ENCODE data around the gene MOCS1.

Gene MOCS1

DNA sequence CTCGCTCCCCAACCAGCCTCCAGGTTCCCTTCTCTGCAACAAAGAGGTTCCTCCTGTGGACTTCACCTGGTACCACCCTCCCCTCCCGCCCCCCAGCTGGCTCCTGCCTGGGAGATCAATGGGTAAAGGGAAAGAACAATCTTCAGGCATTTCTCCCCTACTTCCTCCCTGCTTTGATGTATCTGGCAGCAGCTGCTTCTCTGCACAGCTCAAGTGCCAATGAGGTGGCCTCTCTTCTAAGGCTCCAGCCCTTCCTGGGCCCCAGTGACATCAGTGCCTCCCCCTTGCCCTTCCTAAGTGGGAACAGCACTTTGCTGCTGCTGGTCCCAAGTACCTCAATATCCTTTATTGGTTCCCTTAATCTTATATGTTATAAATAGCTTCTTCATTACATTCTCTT, 23.5 kb downstream of the MOCS1 start:
- Histone ChIP-seq H3K4me3 (no peak overlapping the region), H3K27ac (no peak overlapping the region)
- DNase-seq (ENCODE audit: low spot score), result no peak
- TF ChIP-seq, protein P1, sequence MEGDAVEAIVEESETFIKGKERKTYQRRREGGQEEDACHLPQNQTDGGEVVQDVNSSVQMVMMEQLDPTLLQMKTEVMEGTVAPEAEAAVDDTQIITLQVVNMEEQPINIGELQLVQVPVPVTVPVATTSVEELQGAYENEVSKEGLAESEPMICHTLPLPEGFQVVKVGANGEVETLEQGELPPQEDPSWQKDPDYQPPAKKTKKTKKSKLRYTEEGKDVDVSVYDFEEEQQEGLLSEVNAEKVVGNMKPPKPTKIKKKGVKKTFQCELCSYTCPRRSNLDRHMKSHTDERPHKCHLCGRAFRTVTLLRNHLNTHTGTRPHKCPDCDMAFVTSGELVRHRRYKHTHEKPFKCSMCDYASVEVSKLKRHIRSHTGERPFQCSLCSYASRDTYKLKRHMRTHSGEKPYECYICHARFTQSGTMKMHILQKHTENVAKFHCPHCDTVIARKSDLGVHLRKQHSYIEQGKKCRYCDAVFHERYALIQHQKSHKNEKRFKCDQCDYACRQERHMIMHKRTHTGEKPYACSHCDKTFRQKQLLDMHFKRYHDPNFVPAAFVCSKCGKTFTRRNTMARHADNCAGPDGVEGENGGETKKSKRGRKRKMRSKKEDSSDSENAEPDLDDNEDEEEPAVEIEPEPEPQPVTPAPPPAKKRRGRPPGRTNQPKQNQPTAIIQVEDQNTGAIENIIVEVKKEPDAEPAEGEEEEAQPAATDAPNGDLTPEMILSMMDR (IDR thresholded peaks at IDR 0.05), result no peak

DNA sequence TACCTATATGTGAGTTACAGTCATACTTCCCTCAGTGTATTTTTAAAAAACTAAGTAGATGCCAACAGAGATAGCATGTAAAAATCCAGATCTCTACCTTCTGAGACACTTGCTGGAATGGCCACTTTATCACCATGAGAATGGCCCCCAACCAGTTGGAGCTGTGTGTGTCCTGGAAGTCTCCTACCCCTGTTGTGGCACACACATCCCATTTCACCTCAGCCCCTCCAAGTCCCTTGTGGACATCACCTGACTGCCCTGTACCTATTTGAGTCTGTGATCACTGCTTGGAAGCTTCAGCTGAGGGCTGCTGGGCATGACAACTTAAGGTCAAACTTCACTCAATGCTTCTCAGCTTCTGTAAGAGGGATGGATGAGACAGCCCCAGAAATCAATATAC, 24.1 kb downstream of the MOCS1 start:
- TF ChIP-seq, protein P1 (IDR thresholded peaks at IDR 0.05), result no peak
- H3K4me3 ChIP-seq, result no peak overlapping the region
- H3K27ac ChIP-seq, result no peak overlapping the region
- no peak for DNase-seq (ENCODE audit: low spot score)

DNA sequence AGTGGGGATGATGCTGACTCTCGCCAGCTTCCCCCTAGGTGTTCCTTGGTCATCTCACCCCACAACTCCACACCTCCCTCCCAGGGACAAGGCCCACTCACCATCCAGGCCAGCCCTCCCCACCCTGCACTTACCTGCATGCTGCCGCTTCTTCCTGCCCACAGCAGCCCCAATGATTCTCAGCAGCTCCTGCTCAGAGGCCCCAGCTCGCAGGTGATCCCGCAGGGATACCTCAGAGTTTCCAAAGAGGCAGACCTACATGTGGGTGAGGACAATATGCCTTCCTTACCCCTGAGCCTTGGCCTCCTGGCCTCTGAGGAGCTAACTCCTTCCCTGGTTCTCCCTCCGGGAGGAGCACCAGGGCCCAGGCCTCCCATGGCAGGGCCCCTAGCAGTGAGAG, 24.6 kb downstream of the MOCS1 start:
- Histone ChIP-seq H3K27ac (no peak overlapping the region), H3K4me3 (no peak overlapping the region)
- TF ChIP-seq, protein P1 (IDR thresholded peaks at IDR 0.05), result no peak
- no peak for DNase-seq (ENCODE audit: low spot score)

DNA sequence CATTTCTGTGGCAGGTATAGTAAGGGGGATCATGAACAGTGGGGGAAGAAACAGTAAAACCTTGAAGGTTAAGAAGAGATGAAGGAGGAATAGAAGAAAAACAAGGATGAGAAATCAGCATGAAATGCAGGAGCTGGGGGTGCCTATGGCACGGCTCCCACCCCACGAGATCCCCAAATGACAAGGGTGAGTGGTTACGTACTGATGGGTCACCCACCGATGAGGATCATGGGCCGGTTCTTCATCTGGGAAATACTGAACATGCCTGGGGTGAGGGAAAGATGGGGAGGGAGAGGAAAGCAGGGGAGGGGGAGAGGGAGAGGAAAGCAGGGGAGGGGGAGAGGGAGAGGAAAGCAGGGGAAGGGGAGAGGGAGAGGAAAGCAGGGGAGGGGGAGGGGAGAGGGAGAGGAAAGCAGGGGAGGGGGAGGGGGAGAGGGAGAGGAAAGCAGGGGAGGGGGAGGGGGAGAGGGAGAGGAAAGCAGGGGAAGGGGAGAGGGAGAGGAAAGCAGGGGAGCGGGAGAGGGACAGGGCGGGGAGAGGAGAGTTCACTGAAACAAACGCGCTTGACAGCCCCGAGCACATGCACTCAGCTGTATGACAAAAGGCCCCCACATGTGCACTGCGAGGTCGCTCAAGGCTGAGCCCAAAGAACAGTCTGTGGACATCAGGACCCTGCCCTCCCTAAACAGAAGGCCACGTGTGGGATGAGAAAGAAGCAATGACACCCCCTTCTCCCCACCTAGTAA, 25.3 kb downstream of the MOCS1 start:
- Histone ChIP-seq H3K27ac (no peak overlapping the region), H3K4me3 (no peak overlapping the region)
- TF ChIP-seq, protein P1 (IDR thresholded peaks at IDR 0.05), result no peak
- DNase-seq (ENCODE audit: low spot score), result no peak

DNA sequence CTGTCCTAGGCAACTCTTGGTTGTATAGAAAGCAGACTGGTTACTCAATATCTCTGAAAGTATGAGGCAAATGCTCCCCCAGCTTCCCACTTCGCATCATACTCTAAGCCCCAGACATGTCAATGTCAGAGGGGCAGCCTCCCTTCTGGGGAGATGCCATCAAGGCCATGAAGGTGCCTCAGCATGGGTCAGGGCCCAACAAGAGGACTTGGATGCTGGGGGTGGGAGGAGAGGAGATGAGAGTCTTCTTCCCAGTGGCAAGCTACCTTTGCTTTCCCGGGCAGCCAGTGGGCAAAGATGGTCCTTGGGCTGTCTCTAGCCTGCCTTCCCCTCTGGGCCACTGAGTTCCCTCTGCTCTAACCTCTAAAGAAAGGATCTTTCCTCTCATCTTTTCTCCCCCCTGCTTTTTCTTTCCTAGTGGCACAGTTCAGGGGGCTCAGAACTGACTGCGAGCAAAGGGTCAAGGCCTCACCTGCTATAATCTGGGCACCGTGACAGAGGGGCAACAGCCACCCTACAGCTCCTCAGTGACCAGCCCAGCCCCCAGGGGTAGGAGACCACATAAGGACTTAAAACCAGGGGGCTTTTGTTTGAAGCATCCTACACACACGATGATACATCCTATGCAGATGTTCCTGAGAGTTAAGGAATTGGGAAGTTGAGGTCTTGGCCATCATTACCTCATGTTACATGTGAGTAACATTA, 26.2 kb downstream of the MOCS1 start:
- no peak overlapping the region for H3K27ac ChIP-seq
- TF ChIP-seq, protein P1 (IDR thresholded peaks at IDR 0.05), result no peak
- H3K4me3 ChIP-seq, result no peak overlapping the region
- no peak for DNase-seq (ENCODE audit: low spot score)

DNA sequence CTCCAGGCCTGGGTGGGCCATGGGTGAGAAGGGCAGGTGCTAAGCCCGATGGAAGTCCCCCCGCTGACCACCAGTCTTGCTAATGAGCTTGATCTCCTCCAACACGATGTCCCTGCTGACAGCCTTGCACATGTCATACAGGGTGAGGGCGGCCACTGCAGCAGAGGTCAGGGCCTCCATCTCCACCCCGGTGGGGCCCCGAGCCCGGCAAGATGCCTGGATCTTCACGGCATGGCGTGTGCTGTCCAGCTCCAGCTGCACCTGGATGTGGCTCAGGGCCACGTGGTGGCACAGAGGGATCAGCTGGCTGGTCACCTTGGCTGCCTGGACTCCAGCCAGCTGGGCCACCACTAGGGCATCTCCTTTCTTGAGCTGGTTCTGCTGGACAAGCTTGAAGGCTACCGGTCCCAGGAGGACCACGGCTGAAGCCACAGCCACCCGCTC, 27.9 kb downstream of the MOCS1 start:
- H3K27ac ChIP-seq, result peak overlapping the region in 1 of 2 donors; percentile 37
- no peak overlapping the region for H3K4me3 ChIP-seq
- TF ChIP-seq, protein P1 (IDR thresholded peaks at IDR 0.05), result no peak
- no peak for DNase-seq (ENCODE audit: low spot score)

DNA sequence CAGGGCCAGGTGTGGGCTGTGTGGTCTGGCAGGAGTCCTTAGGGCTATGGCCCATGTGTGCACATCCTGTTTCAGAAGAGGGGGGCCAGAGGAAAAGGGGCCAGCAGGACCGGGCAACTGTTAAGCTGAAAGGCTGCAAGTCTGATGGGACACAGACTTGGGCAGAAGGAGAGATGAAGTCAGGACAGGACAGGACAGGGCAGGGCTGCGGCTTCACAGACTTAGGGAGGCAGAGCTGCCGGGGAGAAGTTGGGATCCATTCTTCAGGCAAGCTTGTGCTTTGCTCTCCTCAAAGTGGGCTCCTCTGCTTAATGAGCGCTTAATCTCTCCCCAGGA, 28.7 kb downstream of the MOCS1 start:
- no peak for DNase-seq (ENCODE audit: low spot score)
- Histone ChIP-seq H3K27ac (peak overlapping the region in 1 of 2 donors; percentile 37), H3K4me3 (no peak overlapping the region)
- TF ChIP-seq, protein P1 (IDR thresholded peaks at IDR 0.05), result no peak

All from coronary artery (tissue), 2 donors.